HG02981 (cell line): Measurements from ENCODE around the gene PLD4.

Experiments
- ATAC-seq: cut with Tn5 transposase; IDR thresholded peaks from one replicate; pipeline ENCODE4 v1.9.1; 2021; ENCODE audit warnings: mild to moderate bottlenecking, moderate library complexity; ENCODE audit not compliant: unreplicated experiment

Gene PLD4

DNA sequence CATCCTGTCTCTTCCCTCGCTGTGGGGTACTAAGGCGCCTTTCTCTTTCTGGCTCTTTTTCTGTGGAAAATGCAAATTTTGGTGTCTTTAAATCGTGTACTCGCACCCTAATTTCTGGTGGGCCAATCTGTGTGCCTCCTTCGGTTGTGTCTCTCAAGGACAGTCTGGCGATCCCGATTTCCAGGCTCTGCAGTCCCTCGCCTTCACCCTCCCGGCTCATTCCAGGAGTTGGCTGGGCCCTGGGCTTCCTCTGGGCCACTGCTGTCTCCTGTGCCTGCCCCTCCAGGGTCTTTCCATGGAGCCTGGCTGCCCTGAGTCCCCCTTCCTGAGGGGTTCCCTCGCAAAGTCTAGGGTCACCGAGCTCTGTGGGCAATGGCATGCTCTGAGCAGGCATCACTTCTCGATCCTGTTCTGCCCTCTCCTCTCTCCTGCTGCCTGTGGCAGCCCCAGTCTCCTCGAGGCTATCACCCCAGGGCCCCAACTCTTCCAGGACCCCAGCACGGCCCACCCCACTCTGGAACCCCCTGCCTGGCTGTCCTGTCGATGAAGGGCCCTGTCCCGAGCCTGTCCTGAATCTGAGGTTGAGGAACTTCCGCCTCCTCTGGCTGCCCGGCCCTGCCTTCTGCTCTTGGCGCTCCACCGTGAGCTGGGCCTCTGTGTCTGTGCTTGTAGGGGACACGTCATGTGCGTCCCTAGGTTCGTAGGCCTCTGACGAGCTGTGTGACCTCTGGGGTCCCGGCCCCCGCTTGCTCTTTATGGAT lies 29.4 kb downstream of the PLD4 start:
- no peak for ATAC-seq

DNA sequence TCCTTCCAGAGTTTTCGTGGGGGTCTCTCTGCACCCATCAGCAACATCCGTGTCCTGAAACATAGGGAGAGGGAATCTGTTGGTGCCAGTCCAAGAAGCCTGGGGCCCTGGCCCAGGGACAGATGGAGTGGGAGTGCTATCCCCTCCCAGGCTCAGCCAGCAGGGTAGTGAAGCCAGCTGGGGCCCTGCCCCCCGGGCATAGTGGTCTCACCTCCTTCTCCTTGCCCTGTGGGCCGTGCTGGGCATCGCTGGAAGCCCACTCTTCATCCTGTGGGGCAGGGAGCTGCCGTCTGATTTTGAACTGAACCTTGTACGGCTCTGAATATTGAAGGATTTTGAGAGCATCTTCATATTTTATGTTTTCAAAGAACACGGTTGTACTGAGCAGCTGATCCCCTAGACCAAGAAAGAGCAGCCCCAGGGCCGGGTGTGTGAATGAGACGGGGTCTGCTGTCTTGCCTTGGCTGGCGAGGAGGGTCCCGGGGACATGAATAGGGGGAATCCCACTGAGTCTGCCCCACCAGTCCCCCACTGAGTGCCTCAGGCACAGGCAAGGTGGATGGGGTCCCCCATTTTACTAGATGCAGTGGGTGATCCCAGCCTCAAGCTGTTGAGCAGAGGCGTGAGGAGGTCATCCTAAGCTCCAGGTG lies 30.2 kb downstream of the PLD4 start:
- ATAC-seq: no peak

DNA sequence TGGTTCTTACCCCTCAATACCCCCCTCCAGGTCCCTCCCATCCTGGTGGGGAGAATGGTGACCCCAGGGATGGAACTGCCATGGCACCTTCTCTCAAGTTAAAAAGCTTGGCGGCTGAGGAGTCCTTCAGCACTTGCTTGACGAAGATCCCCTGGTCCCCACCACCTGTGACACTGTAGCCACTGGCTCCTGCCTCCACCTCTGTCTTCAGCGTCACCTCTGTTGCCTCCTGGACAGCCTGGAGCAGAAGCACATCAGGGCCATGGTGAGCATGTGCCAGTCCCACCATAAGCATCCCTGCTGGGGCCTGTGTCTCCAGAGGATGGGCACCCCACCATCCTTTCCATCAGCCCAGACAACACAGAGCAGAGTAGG lies 30.7 kb downstream of the PLD4 start:
- no peak for ATAC-seq

- ATAC-seq: no peak
Observed at GRCh38 chr14:104956290-104956890, 31.7 kb downstream of the PLD4 start.

- no peak for ATAC-seq
Observed at GRCh38 chr14:104957146-104958113, 32.8 kb downstream of the PLD4 start.

DNA sequence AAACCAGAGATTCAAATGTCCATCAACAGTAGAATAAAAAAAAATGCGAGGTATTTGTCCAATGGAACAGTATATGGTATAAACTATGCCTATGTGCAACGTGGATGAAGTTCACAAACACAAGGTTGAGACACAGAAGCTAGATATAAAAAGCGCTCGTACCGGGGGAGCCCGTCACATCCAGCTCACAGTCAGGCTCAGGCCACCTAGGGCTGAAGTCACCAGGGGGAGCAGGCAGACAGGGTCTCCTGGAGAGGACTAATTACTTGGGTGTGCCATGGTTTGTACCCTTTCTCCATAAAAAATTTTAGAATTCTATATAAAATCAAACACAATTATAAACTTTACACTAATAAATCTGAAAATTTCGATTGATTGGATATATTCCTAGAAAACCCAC lies 39.9 kb downstream of the PLD4 start:
- no peak for ATAC-seq

GRCh38 chr14:104965561-104966231 lies 41.0 kb downstream of the PLD4 start:
- ATAC-seq: no peak

DNA sequence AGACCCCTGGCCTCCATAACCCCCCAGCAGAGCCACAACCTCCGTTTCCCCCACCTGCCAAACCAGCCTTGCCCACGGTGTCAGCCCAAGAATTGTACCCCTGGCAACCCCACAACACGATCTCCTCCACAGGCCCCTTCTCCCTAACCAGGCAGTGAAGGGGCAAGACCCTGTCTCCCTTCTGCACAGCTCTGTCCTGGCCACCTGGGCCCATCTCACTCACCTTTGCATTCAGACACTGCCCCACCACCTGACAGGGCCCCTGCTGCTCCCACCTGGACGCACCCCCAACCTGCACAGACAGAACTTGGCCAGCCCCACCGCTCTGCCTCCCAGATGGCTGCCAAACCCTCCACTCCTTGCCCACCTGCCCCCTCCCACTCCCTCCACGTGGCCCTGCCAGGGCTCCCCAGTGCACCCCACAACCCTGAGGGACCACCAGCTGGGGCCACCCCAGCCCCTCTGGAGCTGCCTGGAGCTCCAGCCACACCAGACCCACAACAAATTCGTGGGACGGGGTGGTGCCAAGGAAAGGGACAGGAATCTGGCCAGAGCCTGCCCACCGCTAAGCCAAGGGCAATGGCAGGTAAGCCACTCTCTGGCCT lies 41.7 kb downstream of the PLD4 start:
- ATAC-seq: no peak

DNA sequence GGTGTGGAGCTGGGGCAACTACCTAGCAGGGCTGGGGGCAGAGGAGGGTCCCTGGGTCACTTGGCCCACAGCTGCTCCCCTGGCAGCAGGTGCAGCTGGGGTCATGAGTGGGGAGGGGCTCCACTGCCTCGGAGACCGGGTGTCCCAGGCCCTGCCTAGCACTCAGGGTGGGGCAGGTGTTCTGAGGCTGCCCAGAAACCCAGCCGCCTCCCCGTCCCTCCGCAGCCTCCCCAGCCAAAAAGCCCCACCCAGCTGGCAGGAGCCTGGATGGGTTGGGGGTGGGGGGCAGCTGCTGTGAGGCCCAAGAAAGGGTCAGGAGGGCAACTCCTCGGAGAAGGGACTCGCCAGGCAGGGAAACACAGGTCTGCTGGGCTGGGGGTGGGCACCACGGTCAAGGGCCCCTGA lies 42.3 kb downstream of the PLD4 start:
- no peak for ATAC-seq

- no peak for ATAC-seq
Observed at GRCh38 chr14:104967386-104968152, 42.9 kb downstream of the PLD4 start.

DNA sequence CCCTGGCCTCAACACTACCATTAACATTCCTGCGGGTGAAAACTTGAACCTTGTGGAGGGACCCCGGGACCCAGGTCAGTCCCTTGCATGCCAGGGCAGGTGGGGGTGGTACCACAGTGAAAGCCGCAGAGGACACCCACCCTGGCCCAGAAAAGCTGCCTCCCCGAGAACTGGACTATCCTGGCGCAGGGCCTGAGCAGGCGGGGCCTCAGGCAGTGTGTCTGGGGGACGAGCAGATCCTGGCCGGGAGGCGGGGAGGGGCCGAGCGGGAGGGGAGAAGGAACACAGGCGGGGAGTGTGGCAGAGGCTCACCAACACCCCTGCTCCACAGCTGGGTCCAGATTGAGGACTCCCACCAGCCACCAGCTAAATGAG lies 43.5 kb downstream of the PLD4 start:
- no peak for ATAC-seq

DNA sequence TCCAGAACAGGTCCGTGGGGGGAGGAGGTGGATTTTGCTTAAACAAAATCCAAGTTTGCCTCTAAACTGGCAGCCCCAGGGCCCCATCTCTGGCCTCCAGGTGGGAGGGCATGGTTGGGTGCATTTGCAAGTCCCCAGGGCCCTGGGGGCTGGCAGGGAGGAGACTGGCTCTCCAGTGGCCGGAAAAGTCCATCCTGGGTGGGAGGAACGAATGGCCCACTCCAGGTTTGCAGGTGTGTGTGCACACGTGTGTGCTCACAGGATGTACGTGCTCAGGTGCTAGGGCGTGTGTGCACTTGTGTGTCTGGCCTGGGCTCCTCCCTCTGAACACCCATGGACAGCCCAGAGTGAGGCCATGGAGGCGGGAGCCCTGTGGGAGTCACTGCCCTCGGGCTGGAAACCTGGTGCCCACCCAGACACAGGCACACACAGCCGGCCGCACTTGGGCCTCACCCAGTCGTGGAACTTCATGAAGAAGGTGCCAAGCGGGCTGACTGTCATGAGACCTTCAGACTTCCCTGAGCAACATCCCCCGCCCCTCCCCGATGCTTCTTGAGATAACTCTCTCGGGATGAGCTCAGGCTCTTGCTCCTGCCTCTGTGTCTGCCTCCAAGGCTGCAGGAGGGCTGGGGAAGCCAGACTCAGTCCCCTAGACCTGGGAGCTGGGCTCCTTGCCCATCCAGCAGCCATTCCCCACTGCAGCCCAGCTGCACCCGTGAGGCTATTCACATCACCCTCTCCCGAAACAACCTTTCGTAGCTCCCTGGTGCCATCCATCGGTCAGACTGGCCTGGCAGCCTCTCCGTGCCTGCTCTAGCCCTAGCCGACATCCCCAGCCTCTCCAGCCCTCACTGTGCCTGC lies 44.1 kb downstream of the PLD4 start:
- no peak for ATAC-seq

- no peak for ATAC-seq
Observed at GRCh38 chr14:104969741-104970230, 45.1 kb downstream of the PLD4 start.

DNA sequence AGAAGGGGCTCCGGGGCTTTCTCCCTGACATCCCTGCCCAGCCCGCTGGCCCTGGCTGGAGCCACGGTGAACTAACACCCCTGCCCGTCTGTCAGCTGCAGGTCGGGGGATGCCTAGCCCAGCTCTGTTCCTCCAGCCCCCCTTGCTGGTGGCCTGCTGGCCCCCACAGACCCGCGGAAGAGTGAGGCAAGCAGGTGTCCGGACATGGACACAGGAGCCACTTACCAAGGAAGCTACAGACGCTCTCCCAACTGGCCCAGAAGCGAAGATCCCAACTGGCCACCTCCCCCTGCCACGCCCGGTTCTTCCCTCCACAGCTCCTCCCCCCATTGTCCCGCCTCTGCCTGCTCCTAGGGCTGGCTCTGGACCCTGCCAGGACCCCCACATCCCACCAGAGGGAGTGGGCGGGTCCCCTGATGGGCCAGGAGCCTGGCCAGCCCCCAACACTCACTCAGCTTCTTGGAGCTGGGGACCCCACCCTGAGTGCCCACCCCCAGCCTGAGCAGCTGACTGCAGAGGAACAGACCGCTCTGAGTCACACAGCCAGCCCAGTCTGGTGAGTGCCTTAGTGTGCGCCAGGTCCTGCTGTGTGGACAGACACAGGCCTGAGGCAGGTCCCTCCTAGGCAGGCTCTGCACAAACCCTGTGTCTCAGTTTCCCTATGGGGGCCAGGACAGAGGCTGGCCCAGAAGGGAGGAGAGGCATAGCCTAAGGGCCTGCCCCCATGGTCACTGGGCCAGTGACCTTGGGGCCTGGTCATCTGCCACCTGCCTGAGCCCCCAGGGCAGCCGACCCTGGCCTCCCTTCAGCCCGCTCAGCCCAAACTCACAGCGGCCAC lies 45.8 kb downstream of the PLD4 start:
- no peak for ATAC-seq

DNA sequence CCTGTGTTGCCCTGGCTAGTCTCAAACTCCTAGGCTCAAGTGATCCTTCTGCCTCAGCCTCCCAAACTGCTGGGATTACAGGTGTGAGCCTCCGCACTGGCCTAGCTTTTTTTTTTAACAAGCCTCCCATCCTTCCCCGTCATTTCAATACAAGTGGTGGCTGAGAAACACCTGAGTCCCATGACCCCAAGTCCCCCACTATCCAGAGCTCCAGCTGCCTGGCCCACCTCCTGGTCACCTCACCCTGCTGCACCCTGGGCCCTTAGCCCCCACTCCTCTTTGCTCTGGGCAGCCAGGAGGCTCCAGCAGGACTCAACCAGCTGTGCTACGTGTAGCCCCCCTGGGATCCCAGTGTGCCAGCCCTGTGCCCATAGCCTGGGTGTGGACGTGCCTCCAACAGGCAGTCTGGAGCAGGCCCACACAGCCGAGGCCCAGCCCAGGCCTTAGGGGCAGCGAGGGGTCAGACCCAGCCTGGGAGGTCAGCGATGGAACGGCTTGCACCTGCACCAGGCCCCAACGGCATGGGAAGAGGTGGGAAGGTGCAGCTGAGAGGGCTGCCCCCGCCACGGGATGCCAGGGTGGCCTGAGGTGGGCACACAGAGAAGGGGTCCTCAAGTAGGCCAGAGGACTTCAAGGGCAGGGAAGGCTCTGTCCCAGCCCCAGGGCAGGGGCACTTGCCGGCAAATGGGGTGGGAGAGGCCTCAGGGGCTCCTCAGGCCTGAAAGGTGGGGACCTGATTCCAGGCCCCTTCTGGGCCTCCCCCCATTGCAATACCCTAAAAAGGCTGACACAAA lies 47.0 kb downstream of the PLD4 start:
- no peak for ATAC-seq

- no peak for ATAC-seq
Observed at GRCh38 chr14:104972301-104973134, 47.8 kb downstream of the PLD4 start.
